Body of pancreas (tissue), 4 donors: Measurements from ENCODE around the gene ADAMTS6.

Experiments used
- POLR2A ChIP-seq, 3 donors: fragments of 450-650 bp; IDR thresholded peaks; one replicate each; pipeline ENCODE4 v1.6.1; 2016; ENCODE audit warnings: antibody characterized with exemption in 3 of 3, mild to moderate bottlenecking in 2 of 3
- TF ChIP-seq, protein P1 (sequence below), 7 experiments: fragments of 450-650 bp in 4 of 7; fragments of 200-600 bp in 3 of 7; sonication (generic) in 3 of 7; IDR thresholded peaks; one replicate each; pipeline ENCODE4 v1.5.1; 2016 to 2019; ENCODE audit warnings: antibody characterized with exemption in 7 of 7

DNA sequence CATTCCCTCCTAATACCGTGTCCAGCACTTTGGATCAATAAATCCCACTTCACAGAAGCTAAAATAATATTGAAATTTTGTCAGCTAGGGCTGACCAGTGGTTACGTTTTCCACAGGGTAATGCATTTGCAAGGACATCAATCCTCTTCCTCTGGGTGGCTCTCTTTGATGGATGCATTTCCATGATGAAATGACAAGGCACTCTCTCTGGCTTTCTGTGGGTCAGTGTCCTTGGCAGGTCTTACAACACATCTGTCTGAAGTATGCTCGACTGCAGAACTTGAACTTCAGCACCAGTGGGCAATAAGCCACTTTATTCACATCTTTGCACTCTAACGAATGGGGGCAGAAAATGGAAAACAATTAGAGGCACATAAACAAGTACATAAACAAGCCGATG lies 330.1 kb downstream of the ADAMTS6 start:
- TF ChIP-seq, protein P1, sequence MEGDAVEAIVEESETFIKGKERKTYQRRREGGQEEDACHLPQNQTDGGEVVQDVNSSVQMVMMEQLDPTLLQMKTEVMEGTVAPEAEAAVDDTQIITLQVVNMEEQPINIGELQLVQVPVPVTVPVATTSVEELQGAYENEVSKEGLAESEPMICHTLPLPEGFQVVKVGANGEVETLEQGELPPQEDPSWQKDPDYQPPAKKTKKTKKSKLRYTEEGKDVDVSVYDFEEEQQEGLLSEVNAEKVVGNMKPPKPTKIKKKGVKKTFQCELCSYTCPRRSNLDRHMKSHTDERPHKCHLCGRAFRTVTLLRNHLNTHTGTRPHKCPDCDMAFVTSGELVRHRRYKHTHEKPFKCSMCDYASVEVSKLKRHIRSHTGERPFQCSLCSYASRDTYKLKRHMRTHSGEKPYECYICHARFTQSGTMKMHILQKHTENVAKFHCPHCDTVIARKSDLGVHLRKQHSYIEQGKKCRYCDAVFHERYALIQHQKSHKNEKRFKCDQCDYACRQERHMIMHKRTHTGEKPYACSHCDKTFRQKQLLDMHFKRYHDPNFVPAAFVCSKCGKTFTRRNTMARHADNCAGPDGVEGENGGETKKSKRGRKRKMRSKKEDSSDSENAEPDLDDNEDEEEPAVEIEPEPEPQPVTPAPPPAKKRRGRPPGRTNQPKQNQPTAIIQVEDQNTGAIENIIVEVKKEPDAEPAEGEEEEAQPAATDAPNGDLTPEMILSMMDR (IDR thresholded peaks at IDR 0.05), result no peak
- no peak for TF ChIP-seq POLR2A (IDR thresholded peaks at IDR 0.05)
